Fibroblast of skin of left biceps (primary cell): ENCODE results near the gene MYT1.

Experiments
- DNase-seq, 2 experiments: peaks; one replicate each; pipeline ENCODE4 v3.0.0-alpha.2; 2013; ENCODE audit warnings: low read depth in 2 of 2

The MYT1 gene

GRCh38 chr20:64153861-64154589 is 10.2 kb upstream of the MYT1 start:
- DNase-seq: no peak

- DNase-seq: no peak
These were observed 9.5 kb upstream of the MYT1 start for GRCh38 chr20:64154590-64155257.

GRCh38 chr20:64155258-64156135 is 8.8 kb upstream of the MYT1 start:
- DNase-seq: no peak

- DNase-seq: no peak
These were observed 7.9 kb upstream of the MYT1 start for GRCh38 chr20:64156136-64156885.

- no peak for DNase-seq
These were observed 7.1 kb upstream of the MYT1 start for GRCh38 chr20:64156886-64157875.

GRCh38 chr20:64157878-64158277 is 6.4 kb upstream of the MYT1 start:
- DNase-seq: no peak

- DNase-seq: no peak
These were observed 5.6 kb upstream of the MYT1 start for GRCh38 chr20:64158346-64159285.

GRCh38 chr20:64159286-64159680 is 5.0 kb upstream of the MYT1 start:
- no peak for DNase-seq

GRCh38 chr20:64159711-64160110 is 4.5 kb upstream of the MYT1 start:
- DNase-seq: no peak

GRCh38 chr20:64160118-64160517 is 4.1 kb upstream of the MYT1 start:
- no peak for DNase-seq

- DNase-seq: no peak
These were observed 3.5 kb upstream of the MYT1 start for GRCh38 chr20:64160526-64161355.

- DNase-seq: peak in 1 of 2 experiments; percentile 3
These were observed 2.7 kb upstream of the MYT1 start for GRCh38 chr20:64161356-64162238.

GRCh38 chr20:64162239-64162910 is 1.9 kb upstream of the MYT1 start:
- DNase-seq: no peak

- no peak for DNase-seq
These were observed 503 bp upstream of the MYT1 start for GRCh38 chr20:64163776-64164122.

GRCh38 chr20:64165866-64166600 is 1.8 kb downstream of the MYT1 start:
- no peak for DNase-seq
